Skeletal muscle tissue (tissue), 4 donors: ENCODE data around the gene U2AF2. TPM values are rescaled to one million over a fixed set of nuclear protein-coding genes. Genes with fewer than 3 reads are reported as not detected.

Experiments used
- H3K27ac ChIP-seq: one replicate; pipeline ENCODE4 v1.7.0; 2013; ENCODE audit warnings: mild to moderate bottlenecking, low read depth, low read length, inconsistent platforms
- H3K27me3 ChIP-seq, 3 donors: one replicate each; pipeline ENCODE4 v1.7.0; 2013; ENCODE audit warnings: low read length in 3 of 3; ENCODE audit not compliant: control insufficient read depth in 3 of 3, insufficient read depth in 3 of 3
- H3K36me3 ChIP-seq, 3 donors: one replicate each; pipeline ENCODE4 v1.7.0; 2013; ENCODE audit warnings: low read length in 3 of 3; ENCODE audit not compliant: control insufficient read depth in 3 of 3, insufficient read depth in 3 of 3
- H3K4me1 ChIP-seq, 3 donors: one replicate each; pipeline ENCODE4 v1.7.0; 2013; ENCODE audit warnings: low read length in 3 of 3, mild to moderate bottlenecking in 3 of 3; ENCODE audit not compliant: control insufficient read depth in 3 of 3, insufficient read depth in 3 of 3
- H3K4me3 ChIP-seq, 3 donors: one replicate each; pipeline ENCODE4 v1.7.0; 2013; ENCODE audit warnings: low read length in 3 of 3
- H3K9ac ChIP-seq, 3 donors: one replicate each; pipeline ENCODE4 v1.7.0; 2013; ENCODE audit warnings: low read length in 3 of 3, mild to moderate bottlenecking in 3 of 3, moderate library complexity in 2 of 3, low read depth in 1 of 3
- H3K9me3 ChIP-seq, 3 donors: one replicate each; pipeline ENCODE4 v1.7.0; 2013; ENCODE audit warnings: low read length in 3 of 3; ENCODE audit not compliant: control insufficient read depth in 3 of 3
- total RNA-seq: library from RNA; depleted of rRNA; stranded (reverse); fragments of >200 nt; gene quantifications from one replicate; pipeline ENCODE4 v1.2.3, GENCODE V29; 2014
- donor health status: Osteomylitis.

U2AF2 gene
- total RNA-seq, 1 donor from 2014 or later = 52.2 TPM

DNA sequence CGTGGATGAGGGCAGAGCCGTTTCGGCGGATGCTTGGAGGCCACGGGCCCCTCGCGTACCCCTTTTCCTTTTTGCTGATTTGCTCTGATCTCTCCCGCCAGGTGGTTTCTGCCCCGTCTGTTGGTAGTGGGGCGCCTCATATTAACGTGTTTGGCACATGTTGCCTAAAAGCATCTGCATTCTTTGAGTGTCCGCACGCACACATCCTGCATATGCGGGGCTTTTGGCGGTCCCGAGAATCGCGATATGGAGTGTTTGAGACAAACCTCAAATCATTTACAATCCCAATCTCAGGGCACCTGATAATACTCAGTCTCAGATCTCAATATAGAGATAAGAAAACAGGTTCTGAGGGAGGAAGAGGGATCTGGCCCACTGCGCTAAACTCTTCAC, 809 bp downstream of the U2AF2 start:
- peaks cover 37 to 42% (median 40%) of the 10 kb centered on the region in 3 donors for H3K4me1 ChIP-seq
- peak overlapping the region; percentile 87 to 91 (median 87) for H3K4me3 ChIP-seq
- no peaks in the 10 kb centered on the region for H3K27me3 ChIP-seq
- peaks cover 0 to 13% (median 10%) of the 10 kb centered on the region in 3 donors for H3K36me3 ChIP-seq
- H3K9me3 ChIP-seq = no peaks in the 10 kb centered on the region
- H3K9ac ChIP-seq = peak overlapping the region; percentile 91 to 97 (median 93)
- H3K27ac ChIP-seq = peak overlapping the region; percentile 99

DNA sequence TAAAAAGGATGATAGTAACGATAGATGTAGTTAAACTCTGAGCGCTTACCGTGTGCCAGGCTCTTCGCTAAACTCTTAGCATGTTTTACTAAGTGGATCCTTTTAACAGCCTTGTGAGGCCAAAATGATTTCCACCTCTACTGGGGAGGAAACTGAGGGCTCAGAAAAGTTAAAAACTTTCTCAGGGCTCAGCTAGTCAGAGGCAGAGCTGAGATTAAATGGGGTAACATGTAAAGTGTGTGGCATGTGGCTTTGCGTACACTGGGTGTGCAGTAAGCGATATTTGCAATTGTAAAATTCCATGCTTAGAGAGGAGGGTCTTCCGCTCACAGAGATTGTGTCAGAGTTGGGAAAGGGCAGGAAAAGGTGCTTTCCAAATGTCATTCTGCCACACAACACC, 1.7 kb downstream of the U2AF2 start:
- peaks cover 4 to 16% (median 15%) of the 10 kb centered on the region in 3 donors for H3K36me3 ChIP-seq
- H3K9ac ChIP-seq = peak overlapping the region in 2 of 3 donors; percentile 91 to 97
- no peak overlapping the region for H3K27ac ChIP-seq
- H3K27me3 ChIP-seq = no peaks in the 10 kb centered on the region
- no peaks in the 10 kb centered on the region for H3K9me3 ChIP-seq
- peak overlapping the region; percentile 87 to 91 (median 87) for H3K4me3 ChIP-seq
- H3K4me1 ChIP-seq = peaks cover 37 to 42% (median 40%) of the 10 kb centered on the region in 3 donors

DNA sequence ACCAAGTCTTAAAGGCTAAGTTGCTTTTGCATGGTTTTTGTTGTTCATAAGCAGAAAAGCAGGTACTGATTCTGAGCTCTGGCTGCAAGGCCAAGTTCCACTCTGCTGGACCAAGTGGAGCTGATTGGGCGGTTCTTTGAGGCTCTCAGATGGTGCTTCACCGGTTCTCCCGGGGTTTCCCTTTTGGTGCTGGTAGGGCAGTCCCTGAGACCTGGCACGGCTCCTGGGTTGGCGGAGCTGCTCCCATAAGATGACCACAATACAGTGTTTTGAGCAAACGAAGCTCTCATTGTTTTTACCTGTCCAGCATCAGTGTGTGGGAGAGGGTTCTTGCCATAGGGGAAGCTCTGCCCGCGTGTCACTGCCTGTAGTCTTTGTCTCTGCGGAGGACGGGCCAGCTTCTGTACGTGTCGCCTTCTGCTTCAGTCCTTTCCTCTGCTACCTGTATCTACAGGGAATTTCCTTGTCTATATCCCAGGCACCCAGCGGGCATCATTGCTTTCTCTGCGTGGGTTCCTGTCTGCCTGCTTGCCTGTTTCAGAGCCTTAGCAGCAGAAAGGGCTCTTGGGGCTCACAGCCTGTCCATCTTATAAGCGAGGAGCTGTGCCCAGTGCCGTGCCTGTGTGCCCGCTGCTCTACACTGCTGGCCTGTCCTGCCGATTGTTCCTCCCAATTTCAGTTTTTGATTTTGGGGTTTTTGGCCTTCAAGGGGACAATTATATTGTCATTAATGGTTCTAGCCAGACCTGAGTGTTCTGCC, 2.3 kb downstream of the U2AF2 start:
- peak overlapping the region; percentile 87 to 91 (median 87) for H3K4me3 ChIP-seq
- H3K9ac ChIP-seq = peak overlapping the region in 2 of 3 donors; percentile 48 to 74
- H3K27me3 ChIP-seq = no peaks in the 10 kb centered on the region
- H3K9me3 ChIP-seq = no peaks in the 10 kb centered on the region
- peaks cover 9 to 22% (median 19%) of the 10 kb centered on the region in 3 donors for H3K36me3 ChIP-seq
- peaks cover 37 to 42% (median 40%) of the 10 kb centered on the region in 3 donors for H3K4me1 ChIP-seq
- no peak overlapping the region for H3K27ac ChIP-seq

DNA sequence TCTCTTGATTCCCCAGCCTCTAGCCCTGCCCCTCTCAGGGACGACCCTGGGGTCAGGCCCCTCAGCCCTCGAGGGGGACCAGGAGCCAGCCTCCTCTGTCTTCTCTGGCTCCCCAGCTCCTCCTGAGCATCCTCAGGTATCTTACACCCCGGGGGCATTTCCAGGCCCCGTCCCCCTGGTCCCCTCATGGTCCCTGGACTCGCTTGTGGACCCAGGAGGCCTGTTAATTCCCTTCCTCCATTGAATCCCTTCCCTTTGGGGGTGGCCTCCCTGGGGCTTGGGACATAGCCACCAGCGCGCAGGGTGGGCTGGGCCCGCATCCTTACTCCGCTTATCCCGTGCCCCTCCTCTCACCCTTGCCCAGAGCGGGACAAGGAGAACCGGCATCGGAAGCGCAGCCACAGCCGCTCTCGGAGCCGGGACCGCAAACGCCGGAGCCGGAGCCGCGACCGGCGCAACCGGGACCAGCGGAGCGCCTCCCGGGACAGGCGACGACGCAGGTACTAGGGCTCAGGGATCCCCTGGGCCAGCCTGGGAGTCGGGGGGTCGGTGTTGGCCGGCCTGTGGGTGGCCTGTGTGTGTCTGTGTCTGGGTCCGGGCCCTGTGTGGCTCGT, 4.1 kb downstream of the U2AF2 start:
- Histone ChIP-seq H3K4me1 (peaks cover 37 to 42% (median 40%) of the 10 kb centered on the region in 3 donors), H3K4me3 (no peak overlapping the region), H3K9me3 (no peaks in the 10 kb centered on the region), H3K27me3 (no peaks in the 10 kb centered on the region), H3K27ac (no peak overlapping the region), H3K9ac (peak overlapping the region in 1 of 3 donors; percentile 33), H3K36me3 (peaks cover 25 to 38% (median 35%) of the 10 kb centered on the region in 3 donors)

DNA sequence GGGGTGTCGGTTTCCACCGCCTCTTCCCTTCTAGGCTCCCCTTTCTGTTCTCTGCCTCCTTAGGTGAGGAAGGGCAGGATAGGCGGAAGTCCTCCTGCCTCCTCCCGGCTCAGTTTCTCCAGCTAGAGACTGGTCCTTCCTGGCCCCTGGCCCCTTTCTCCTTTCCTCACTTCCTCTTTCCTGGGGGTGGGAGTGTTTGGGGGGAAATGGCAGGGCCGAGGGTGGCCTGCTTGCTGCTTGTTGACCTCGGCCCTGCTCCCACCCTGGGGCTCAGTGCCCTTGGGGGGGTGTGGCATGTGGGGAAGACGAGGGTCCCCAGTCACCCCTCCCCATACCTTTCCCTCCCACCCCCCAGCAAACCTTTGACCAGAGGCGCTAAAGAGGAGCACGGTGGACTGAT, 5.0 kb downstream of the U2AF2 start:
- peaks cover 30 to 45% (median 42%) of the 10 kb centered on the region in 3 donors for H3K36me3 ChIP-seq
- H3K9ac ChIP-seq = peak overlapping the region in 1 of 3 donors; percentile 35
- H3K9me3 ChIP-seq = no peaks in the 10 kb centered on the region
- peaks cover 37 to 42% (median 40%) of the 10 kb centered on the region in 3 donors for H3K4me1 ChIP-seq
- H3K27ac ChIP-seq = no peak overlapping the region
- no peak overlapping the region for H3K4me3 ChIP-seq
- no peaks in the 10 kb centered on the region for H3K27me3 ChIP-seq

DNA sequence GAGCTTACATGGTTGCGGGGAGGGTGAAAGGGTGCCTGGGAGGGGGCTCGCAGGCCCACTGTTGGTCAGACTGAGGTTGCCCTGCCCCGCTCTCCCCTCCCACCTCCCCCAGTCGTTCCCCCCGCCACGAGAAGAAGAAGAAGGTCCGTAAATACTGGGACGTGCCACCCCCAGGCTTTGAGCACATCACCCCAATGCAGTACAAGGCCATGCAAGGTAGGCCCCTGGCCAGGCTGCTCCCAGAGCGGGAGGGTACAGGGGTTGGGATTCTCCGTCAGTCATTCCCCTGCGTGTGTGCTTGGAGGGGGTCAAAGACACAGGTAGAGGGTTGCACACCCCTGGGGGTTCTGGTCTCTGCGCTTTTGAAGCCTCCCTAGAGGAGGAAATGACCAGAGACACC, 5.6 kb downstream of the U2AF2 start:
- no peaks in the 10 kb centered on the region for H3K9me3 ChIP-seq
- H3K4me1 ChIP-seq = peaks cover 37 to 42% (median 40%) of the 10 kb centered on the region in 3 donors
- H3K27me3 ChIP-seq = no peaks in the 10 kb centered on the region
- H3K27ac ChIP-seq = no peak overlapping the region
- H3K9ac ChIP-seq = peak overlapping the region in 1 of 3 donors; percentile 25
- H3K36me3 ChIP-seq = peaks cover 35 to 48% (median 42%) of the 10 kb centered on the region in 3 donors
- no peak overlapping the region for H3K4me3 ChIP-seq

DNA sequence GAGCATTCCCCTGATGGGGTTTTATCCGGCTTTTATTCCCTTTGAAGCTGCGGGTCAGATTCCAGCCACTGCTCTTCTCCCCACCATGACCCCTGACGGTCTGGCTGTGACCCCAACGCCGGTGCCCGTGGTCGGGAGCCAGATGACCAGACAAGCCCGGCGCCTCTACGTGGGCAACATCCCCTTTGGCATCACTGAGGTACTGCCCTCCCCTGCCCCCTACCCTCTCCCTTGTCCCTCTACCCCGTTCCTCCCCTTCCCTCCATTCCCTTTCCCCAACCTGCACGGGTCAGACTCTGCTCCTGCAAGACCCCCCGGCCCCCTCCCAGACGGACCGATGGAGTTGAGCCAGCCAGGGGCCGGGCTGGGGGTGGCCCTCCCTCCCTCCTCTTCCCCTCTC, 6.2 kb downstream of the U2AF2 start:
- Histone ChIP-seq H3K9ac (no peak overlapping the region), H3K4me1 (peaks cover 31 to 37% (median 35%) of the 10 kb centered on the region in 3 donors), H3K27ac (no peak overlapping the region), H3K9me3 (no peaks in the 10 kb centered on the region), H3K4me3 (no peak overlapping the region), H3K27me3 (no peaks in the 10 kb centered on the region), H3K36me3 (peaks cover 40 to 50% (median 45%) of the 10 kb centered on the region in 3 donors)

DNA sequence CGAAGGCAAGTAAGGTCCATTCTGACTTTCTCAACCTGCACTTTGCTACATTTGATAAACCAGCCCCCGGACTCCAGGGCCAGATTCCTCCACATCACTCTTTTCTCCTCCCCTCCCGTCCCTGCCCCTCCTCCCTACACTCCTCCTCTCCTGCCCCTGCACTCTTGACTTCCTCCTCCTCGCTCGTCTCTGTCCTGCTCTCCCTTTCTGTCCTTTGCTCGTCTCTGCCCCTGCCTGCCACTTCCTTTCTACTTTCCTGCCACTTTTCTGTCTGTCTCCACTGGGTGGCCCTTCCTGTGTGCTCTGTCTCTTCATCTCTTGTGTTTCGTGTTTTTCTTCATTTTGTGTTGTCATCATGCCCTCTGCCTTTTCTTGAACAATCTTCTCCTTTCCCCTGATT, 7.0 kb downstream of the U2AF2 start:
- Histone ChIP-seq H3K27me3 (no peaks in the 10 kb centered on the region), H3K36me3 (peaks cover 49 to 58% (median 52%) of the 10 kb centered on the region in 3 donors), H3K4me1 (peaks cover 23 to 28% (median 26%) of the 10 kb centered on the region in 3 donors), H3K9me3 (no peaks in the 10 kb centered on the region), H3K9ac (no peak overlapping the region), H3K4me3 (no peak overlapping the region), H3K27ac (no peak overlapping the region)

DNA sequence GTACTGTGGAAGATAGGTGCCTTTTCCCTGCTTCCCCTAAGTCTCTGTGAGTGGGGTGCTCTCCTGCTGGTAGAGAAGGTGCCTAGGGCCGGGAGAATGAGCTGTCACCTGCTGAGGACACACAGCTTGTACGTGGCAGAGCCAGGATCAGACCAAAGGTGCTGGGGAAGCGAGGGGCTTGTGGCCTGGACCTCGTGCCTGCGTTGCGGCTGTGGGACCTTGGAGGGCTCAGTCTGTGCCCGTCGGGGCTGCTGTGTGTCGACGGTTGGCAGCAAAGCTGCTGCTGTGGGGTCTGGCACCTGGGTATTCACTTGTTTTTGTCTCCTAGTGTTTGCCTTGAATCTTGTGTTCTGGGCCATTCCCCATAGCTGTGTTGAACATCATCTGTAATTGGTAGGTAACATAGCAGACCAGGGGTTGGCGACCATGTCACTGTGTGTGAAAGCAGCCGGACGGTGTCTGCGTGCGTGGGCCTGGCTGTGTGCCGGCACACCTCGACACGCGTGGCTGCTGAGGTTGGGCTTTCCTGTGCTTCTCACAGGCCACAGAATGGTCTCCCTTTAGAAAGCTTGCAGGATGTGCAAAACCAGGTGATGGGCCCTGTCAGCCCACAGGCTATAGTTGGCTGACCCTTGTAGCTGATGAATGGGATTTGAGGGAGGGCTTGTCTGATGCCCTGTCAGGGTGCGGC, 9.2 kb downstream of the U2AF2 start:
- Histone ChIP-seq H3K4me1 (peaks cover 4 to 9% (median 9%) of the 10 kb centered on the region in 3 donors), H3K36me3 (peaks cover 66 to 75% (median 70%) of the 10 kb centered on the region in 3 donors), H3K9me3 (no peaks in the 10 kb centered on the region), H3K4me3 (no peak overlapping the region), H3K9ac (no peak overlapping the region), H3K27me3 (no peaks in the 10 kb centered on the region), H3K27ac (no peak overlapping the region)
